Hepatocyte (in vitro differentiated cells): ENCODE results near the gene SDK1.
"Not testable (repeated sequence)": the region's sequence is repeated elsewhere in the genome, so short reads cannot be mapped to it uniquely, and the experiment has no call there.

ENCODE experiments used
- EZH2phosphoT487 ChIP-seq: fragments of 200-600 bp; sonication (generic); IDR thresholded peaks from one replicate; pipeline ENCODE4 v1.6.1; 2018; ENCODE audit warnings: antibody characterized with exemption, mild to moderate bottlenecking, low read depth, moderate library complexity; ENCODE audit not compliant: unreplicated experiment, severe bottlenecking
- TF ChIP-seq, protein P1 (sequence below): fragments of 200-600 bp; sonication (generic); IDR thresholded peaks from 2 replicates; pipeline ENCODE4 v1.5.1; 2016; ENCODE audit warnings: antibody characterized with exemption, mild to moderate bottlenecking; ENCODE audit not compliant: poor library complexity

- TF ChIP-seq, protein P1, sequence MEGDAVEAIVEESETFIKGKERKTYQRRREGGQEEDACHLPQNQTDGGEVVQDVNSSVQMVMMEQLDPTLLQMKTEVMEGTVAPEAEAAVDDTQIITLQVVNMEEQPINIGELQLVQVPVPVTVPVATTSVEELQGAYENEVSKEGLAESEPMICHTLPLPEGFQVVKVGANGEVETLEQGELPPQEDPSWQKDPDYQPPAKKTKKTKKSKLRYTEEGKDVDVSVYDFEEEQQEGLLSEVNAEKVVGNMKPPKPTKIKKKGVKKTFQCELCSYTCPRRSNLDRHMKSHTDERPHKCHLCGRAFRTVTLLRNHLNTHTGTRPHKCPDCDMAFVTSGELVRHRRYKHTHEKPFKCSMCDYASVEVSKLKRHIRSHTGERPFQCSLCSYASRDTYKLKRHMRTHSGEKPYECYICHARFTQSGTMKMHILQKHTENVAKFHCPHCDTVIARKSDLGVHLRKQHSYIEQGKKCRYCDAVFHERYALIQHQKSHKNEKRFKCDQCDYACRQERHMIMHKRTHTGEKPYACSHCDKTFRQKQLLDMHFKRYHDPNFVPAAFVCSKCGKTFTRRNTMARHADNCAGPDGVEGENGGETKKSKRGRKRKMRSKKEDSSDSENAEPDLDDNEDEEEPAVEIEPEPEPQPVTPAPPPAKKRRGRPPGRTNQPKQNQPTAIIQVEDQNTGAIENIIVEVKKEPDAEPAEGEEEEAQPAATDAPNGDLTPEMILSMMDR, result not testable (repeated sequence)
- not testable (repeated sequence) for TF ChIP-seq EZH2phosphoT487
Measured at GRCh38 chr7:3963768-3964167, 662.7 kb downstream of the SDK1 start.
